ENCODE measurements around the gene C17orf75.
"Not testable (repeated sequence)": the region's sequence is repeated elsewhere in the genome, so short reads cannot be mapped to it uniquely, and the experiment has no call there.

C17orf75 gene

GRCh38 chr17:32318071-32318470 is 23.9 kb downstream of the C17orf75 start:
- ChIA-PET POLR2A (no interaction called here), CTCF (interaction anchor here (1.4 to 2.8 kb wide), 3 partner anchors 19 to 65 kb away, joined by 4 to 14 read pairs (median 7); no protein-coding TSS in a partner anchor)
- no peak for DNase-seq (ENCODE audit: extremely low spot score)
- TF ChIP-seq FOXM1 (IDR thresholded peaks at IDR 0.05; ENCODE audit: borderline replicate concordance) (no peak), PKNOX1 (IDR thresholded peaks at IDR 0.05) (no peak), ARNT (IDR thresholded peaks at IDR 0.05) (no peak), TARDBP (IDR thresholded peaks at IDR 0.05) (no peak), SUZ12 (IDR thresholded peaks at IDR 0.05) (no peak)

GRCh38 chr17:32317353-32317752 is 24.6 kb downstream of the C17orf75 start:
- TF ChIP-seq TARDBP (IDR thresholded peaks at IDR 0.05), result no peak
- no peak for TF ChIP-seq CTBP1 (IDR thresholded peaks at IDR 0.05; ENCODE audit: borderline replicate concordance)
- TF ChIP-seq PKNOX1 (IDR thresholded peaks at IDR 0.05), result no peak
- no peak for TF ChIP-seq SP1 (IDR thresholded peaks at IDR 0.05)
- no peak for TF ChIP-seq HDGF (IDR thresholded peaks at IDR 0.05; ENCODE audit: borderline replicate concordance)
- no peak for TF ChIP-seq LEF1 (IDR thresholded peaks at IDR 0.05; ENCODE audit: borderline replicate concordance)
- TF ChIP-seq ZNF384 (IDR thresholded peaks at IDR 0.05), result no peak
- TF ChIP-seq ELF4 (IDR thresholded peaks at IDR 0.05), result no peak
- no peak for TF ChIP-seq ARNT (IDR thresholded peaks at IDR 0.05)
- no peak for TF ChIP-seq SUZ12 (IDR thresholded peaks at IDR 0.05)
- TF ChIP-seq FOXK2 (IDR thresholded peaks at IDR 0.05), result no peak
- TF ChIP-seq NFRKB (IDR thresholded peaks at IDR 0.05), result no peak
- TF ChIP-seq BHLHE40 (IDR thresholded peaks at IDR 0.05; ENCODE audit: borderline replicate concordance), result no peak
- no peak for TF ChIP-seq FOXA1 (IDR thresholded peaks at IDR 0.05)
- no peak for TF ChIP-seq L3MBTL2 (conservative IDR thresholded peaks at IDR 0.05)
- TF ChIP-seq FOXM1 (IDR thresholded peaks at IDR 0.05; ENCODE audit: borderline replicate concordance), result no peak
- CTCF ChIA-PET, result interaction anchor here (2.8 kb wide), 1 partner anchor 64 kb away, joined by 14 read pairs; no protein-coding TSS in a partner anchor
- no peak for DNase-seq (ENCODE audit: extremely low spot score)
- POLR2A ChIA-PET, result no interaction called here

GRCh38 chr17:32316653-32317052 is 25.3 kb downstream of the C17orf75 start:
- CTCF ChIA-PET, result interaction anchor here (0.6 to 2.8 kb wide), 3 partner anchors 64 to 1245 kb away, joined by 3 to 14 read pairs (median 4); no protein-coding TSS in a partner anchor
- DNase-seq (ENCODE audit: extremely low spot score); POLR2A ChIA-PET: not testable (repeated sequence)

GRCh38 chr17:32315171-32315570 is 26.8 kb downstream of the C17orf75 start:
- ChIA-PET POLR2A (interaction anchor here (1.0 kb wide), 1 partner anchor 26 kb away, joined by 3 read pairs; the partner anchor contains the start of gene C17orf75), CTCF (interaction anchor here (1.2 to 2.8 kb wide), 2 partner anchors 62 to 63 kb away, joined by 3 to 14 read pairs; no protein-coding TSS in a partner anchor)
- TF ChIP-seq NFRKB (IDR thresholded peaks at IDR 0.05), result no peak
- no peak for TF ChIP-seq CTBP1 (IDR thresholded peaks at IDR 0.05; ENCODE audit: borderline replicate concordance)
- TF ChIP-seq SUZ12 (IDR thresholded peaks at IDR 0.05), result no peak
- TF ChIP-seq L3MBTL2 (conservative IDR thresholded peaks at IDR 0.05), result no peak
- no peak for TF ChIP-seq SP1 (IDR thresholded peaks at IDR 0.05)
- no peak for TF ChIP-seq FOXM1 (IDR thresholded peaks at IDR 0.05; ENCODE audit: borderline replicate concordance)
- no peak for TF ChIP-seq FOXK2 (IDR thresholded peaks at IDR 0.05)
- TF ChIP-seq PKNOX1 (IDR thresholded peaks at IDR 0.05), result no peak
- no peak for TF ChIP-seq ZNF384 (IDR thresholded peaks at IDR 0.05)
- TF ChIP-seq LEF1 (IDR thresholded peaks at IDR 0.05; ENCODE audit: borderline replicate concordance), result no peak
- no peak for TF ChIP-seq FOXA1 (IDR thresholded peaks at IDR 0.05)
- TF ChIP-seq ARNT (IDR thresholded peaks at IDR 0.05), result no peak
- TF ChIP-seq BHLHE40 (IDR thresholded peaks at IDR 0.05; ENCODE audit: borderline replicate concordance), result no peak
- no peak for TF ChIP-seq TARDBP (IDR thresholded peaks at IDR 0.05)
- no peak for TF ChIP-seq ELF4 (IDR thresholded peaks at IDR 0.05)
- TF ChIP-seq HDGF (IDR thresholded peaks at IDR 0.05; ENCODE audit: borderline replicate concordance), result no peak
- DNase-seq (ENCODE audit: extremely low spot score), result no peak

- CTCF ChIA-PET, result no interaction called here
- TF ChIP-seq FOXM1 (IDR thresholded peaks at IDR 0.05; ENCODE audit: borderline replicate concordance) (no peak), L3MBTL2 (conservative IDR thresholded peaks at IDR 0.05) (no peak), LEF1 (IDR thresholded peaks at IDR 0.05; ENCODE audit: borderline replicate concordance) (no peak), SP1 (IDR thresholded peaks at IDR 0.05) (no peak), BHLHE40 (IDR thresholded peaks at IDR 0.05; ENCODE audit: borderline replicate concordance) (no peak)
- POLR2A ChIA-PET, result interaction anchor here (0.7 kb wide), 1 partner anchor 21 kb away, joined by 4 read pairs; no protein-coding TSS in a partner anchor
- no peak for DNase-seq (ENCODE audit: extremely low spot score)
These were observed 27.3 kb downstream of the C17orf75 start for GRCh38 chr17:32314636-32315035.

GRCh38 chr17:32311028-32311536 is 30.9 kb downstream of the C17orf75 start:
- ChIA-PET POLR2A (interaction anchor here (0.6 to 1.4 kb wide), 3 partner anchors 12 to 722 kb away, joined by 3 read pairs; no protein-coding TSS in a partner anchor), CTCF (interaction anchor here (0.5 to 1.8 kb wide), 4 partner anchors 25 to 86 kb away, joined by 3 to 8 read pairs (median 6); no protein-coding TSS in a partner anchor)
- DNase-seq (ENCODE audit: extremely low spot score), result no peak
- TF ChIP-seq LEF1 (IDR thresholded peaks at IDR 0.05; ENCODE audit: borderline replicate concordance) (no peak), ELF4 (IDR thresholded peaks at IDR 0.05) (no peak), FOXA1 (IDR thresholded peaks at IDR 0.05) (no peak), ZNF384 (IDR thresholded peaks at IDR 0.05) (no peak), PKNOX1 (IDR thresholded peaks at IDR 0.05) (no peak), TARDBP (IDR thresholded peaks at IDR 0.05) (no peak), FOXK2 (IDR thresholded peaks at IDR 0.05) (no peak), L3MBTL2 (conservative IDR thresholded peaks at IDR 0.05) (no peak), FOXM1 (IDR thresholded peaks at IDR 0.05; ENCODE audit: borderline replicate concordance) (no peak), CTBP1 (IDR thresholded peaks at IDR 0.05; ENCODE audit: borderline replicate concordance) (no peak), NFRKB (IDR thresholded peaks at IDR 0.05) (no peak), ARNT (IDR thresholded peaks at IDR 0.05) (no peak), HDGF (IDR thresholded peaks at IDR 0.05; ENCODE audit: borderline replicate concordance) (no peak), BHLHE40 (IDR thresholded peaks at IDR 0.05; ENCODE audit: borderline replicate concordance) (no peak), SP1 (IDR thresholded peaks at IDR 0.05) (no peak), SUZ12 (IDR thresholded peaks at IDR 0.05) (no peak)
